Chondrocyte (in vitro differentiated cells): Measurements from ENCODE around the gene PDZD11. TPM values are rescaled to one million over a fixed set of nuclear protein-coding genes. Genes with fewer than 3 reads are reported as not detected.

Source experiments
- DNase-seq: peaks from one replicate; pipeline ENCODE4 v3.0.0; 2021; ENCODE audit warnings: mixed read lengths, low spot score
- H3K27ac Mint-ChIP-seq: one replicate; pipeline ENCODE4 v1.8.0; 2021; ENCODE audit warnings: mild to moderate bottlenecking, moderate library complexity, mixed read lengths; ENCODE audit not compliant: unreplicated experiment
- H3K27me3 Mint-ChIP-seq: 2 replicates; pipeline ENCODE4 v1.8.0; 2021; ENCODE audit warnings: low read depth, mixed read lengths
- H3K36me3 Mint-ChIP-seq: 2 replicates; pipeline ENCODE4 v1.8.0; 2021; ENCODE audit warnings: low read depth, mixed read lengths
- H3K4me1 Mint-ChIP-seq: 2 replicates; pipeline ENCODE4 v1.8.0; 2021; ENCODE audit warnings: low read depth, mild to moderate bottlenecking, mixed read lengths
- H3K4me3 Mint-ChIP-seq: one replicate; pipeline ENCODE4 v1.8.0; 2021; ENCODE audit warnings: mild to moderate bottlenecking, moderate library complexity, mixed read lengths; ENCODE audit not compliant: unreplicated experiment
- H3K9me3 Mint-ChIP-seq: 2 replicates; pipeline ENCODE4 v1.8.0; 2021; ENCODE audit warnings: low read depth, mixed read lengths
- CTCF ChIP-seq: fragments of 200-600 bp; sonication (generic); IDR thresholded peaks from 2 replicates; pipeline ENCODE4 v1.5.0; 2021; ENCODE audit warnings: antibody characterized with exemption, mild to moderate bottlenecking, moderate library complexity
- total RNA-seq: library from RNA; stranded (reverse); gene quantifications from 3 replicates; pipeline ENCODE4 v1.2.1, GENCODE V29; 2021

PDZD11 gene
- total RNA-seq, 1 donor from 2014 or later: 47.7 TPM

- Mint-ChIP-seq H3K4me3 (no peak overlapping the region), H3K4me1 (no peaks in the 10 kb centered on the region), H3K36me3 (no peaks in the 10 kb centered on the region), H3K27ac (no peak overlapping the region), H3K9me3 (peaks cover 26% of the 10 kb centered on the region), H3K27me3 (no peaks in the 10 kb centered on the region)
- no peak for TF ChIP-seq CTCF
- no peak for DNase-seq
Observed at GRCh38 chrX:70257423-70258288, 32.1 kb downstream of the PDZD11 start.

- DNase-seq: no peak
- Mint-ChIP-seq H3K36me3 (no peaks in the 10 kb centered on the region), H3K9me3 (peaks cover 26% of the 10 kb centered on the region), H3K4me3 (no peak overlapping the region), H3K27ac (no peak overlapping the region), H3K27me3 (no peaks in the 10 kb centered on the region), H3K4me1 (no peaks in the 10 kb centered on the region)
- no peak for TF ChIP-seq CTCF
Observed at GRCh38 chrX:70255452-70255851, 34.3 kb downstream of the PDZD11 start.

- H3K27ac Mint-ChIP-seq: no peak overlapping the region
- no peaks in the 10 kb centered on the region for H3K4me1 Mint-ChIP-seq
- DNase-seq: no peak
- no peaks in the 10 kb centered on the region for H3K36me3 Mint-ChIP-seq
- no peak for TF ChIP-seq CTCF
- no peak overlapping the region for H3K4me3 Mint-ChIP-seq
- H3K9me3 Mint-ChIP-seq: peaks cover 29% of the 10 kb centered on the region
- no peaks in the 10 kb centered on the region for H3K27me3 Mint-ChIP-seq
Observed at GRCh38 chrX:70254909-70255308, 34.8 kb downstream of the PDZD11 start.

DNA sequence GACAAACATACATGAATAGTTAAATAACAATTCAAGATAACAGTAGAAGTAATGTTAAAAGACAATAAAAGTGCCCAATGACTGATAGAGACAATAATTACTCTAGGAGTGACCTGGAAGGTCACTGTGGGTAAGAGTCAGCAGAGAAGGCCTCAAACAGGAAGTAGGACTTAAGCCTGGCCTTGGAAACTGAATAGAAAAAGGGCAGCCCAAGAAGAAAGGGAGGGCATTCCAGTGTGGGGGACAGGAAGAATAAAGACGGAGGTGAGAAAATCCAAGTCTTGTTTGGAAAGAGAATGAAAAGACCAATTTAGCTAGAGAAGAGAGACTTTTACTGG lies 35.7 kb downstream of the PDZD11 start:
- Mint-ChIP-seq H3K36me3 (no peaks in the 10 kb centered on the region), H3K4me1 (no peaks in the 10 kb centered on the region), H3K27me3 (no peaks in the 10 kb centered on the region), H3K4me3 (no peak overlapping the region), H3K9me3 (peaks cover 30% of the 10 kb centered on the region), H3K27ac (no peak overlapping the region)
- no peak for DNase-seq
- TF ChIP-seq CTCF: no peak

DNA sequence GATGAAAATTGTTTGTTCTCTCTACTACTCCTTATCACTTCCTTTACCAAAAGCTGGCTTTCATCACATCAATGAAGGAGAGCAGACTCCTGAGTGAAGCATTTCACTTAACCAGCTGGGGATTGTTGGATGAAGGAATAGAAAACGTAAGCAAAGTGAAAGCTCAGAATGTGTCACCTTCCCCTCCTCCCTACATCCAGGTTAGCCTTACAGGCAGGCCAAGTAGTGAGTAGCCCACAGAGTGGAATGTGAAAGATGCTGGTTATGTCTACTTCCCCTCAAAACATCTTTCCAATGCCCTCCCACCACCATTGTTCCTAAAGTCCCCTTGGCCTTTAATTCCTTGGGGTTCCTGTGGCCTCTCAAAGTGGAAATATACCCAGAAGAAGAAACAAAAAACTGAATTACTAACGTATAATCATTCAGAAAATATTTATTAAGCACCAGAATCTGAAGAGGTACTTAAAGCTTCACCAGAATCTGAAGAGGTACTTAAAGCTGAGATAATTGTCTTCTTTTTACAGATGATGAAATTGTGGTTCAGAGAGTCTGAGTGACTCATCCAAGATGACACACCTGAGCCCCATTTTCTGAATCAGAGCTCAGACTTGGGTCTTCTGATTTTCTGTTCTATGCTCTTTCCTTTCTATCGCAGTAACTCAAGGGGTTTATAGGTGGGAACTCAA lies 36.2 kb downstream of the PDZD11 start:
- Mint-ChIP-seq H3K27ac (no peak overlapping the region), H3K4me1 (no peaks in the 10 kb centered on the region), H3K9me3 (peaks cover 30% of the 10 kb centered on the region), H3K4me3 (no peak overlapping the region), H3K27me3 (no peaks in the 10 kb centered on the region), H3K36me3 (no peaks in the 10 kb centered on the region)
- no peak for DNase-seq
- TF ChIP-seq CTCF: no peak
